Kidney (tissue), 14 donors: ENCODE data around the gene HBB. TPM values are rescaled to one million over a fixed set of nuclear protein-coding genes. Genes with fewer than 3 reads are reported as not detected.

Experiments used
- DNase-seq, 5 donors: peaks; one replicate each; pipeline ENCODE4 v3.0.0-alpha.2; 2013 to 2020
- FAIRE-seq: peaks from 2 replicates; lab custom pipeline; 2012; peaks lifted over from hg19 to GRCh38; lab: Jason Lieb, UNC
- H3K27ac ChIP-seq, 2 donors: one replicate each; pipeline ENCODE4 v1.7.0; 2013; ENCODE audit warnings: low read depth in 2 of 2, low read length in 2 of 2, inconsistent platforms in 1 of 2
- H3K27me3 ChIP-seq: one replicate; pipeline ENCODE4 v1.7.1; 2013; ENCODE audit warnings: low read length, inconsistent platforms; ENCODE audit not compliant: control insufficient read depth, insufficient read depth
- H3K36me3 ChIP-seq, 3 donors: one replicate each; pipeline versions ENCODE4 v1.7.0 to v1.7.1; 2013; ENCODE audit warnings: low read length in 3 of 3, control low read depth in 1 of 3, inconsistent platforms in 1 of 3; ENCODE audit not compliant: insufficient read depth in 3 of 3, control insufficient read depth in 2 of 3
- H3K4me1 ChIP-seq, 3 donors: one replicate each; pipeline versions ENCODE4 v1.7.0 to v1.7.1; 2013; ENCODE audit warnings: low read length in 3 of 3, inconsistent platforms in 1 of 3, low read depth in 1 of 3; ENCODE audit not compliant: control insufficient read depth in 2 of 3, insufficient read depth in 2 of 3
- H3K4me3 ChIP-seq, 3 donors: one replicate each; pipeline versions ENCODE4 v1.7.0 to v1.8.1; 2013; ENCODE audit warnings: low read length in 3 of 3, control low read depth in 1 of 3, inconsistent platforms in 1 of 3
- H3K9ac ChIP-seq, 3 donors: one replicate each; pipeline versions ENCODE4 v1.7.0 to v1.7.1; 2013; ENCODE audit warnings: low read length in 3 of 3, control low read depth in 1 of 3, inconsistent platforms in 1 of 3
- H3K9me3 ChIP-seq, 3 donors: one replicate each; pipeline versions ENCODE4 v1.7.0 to v1.7.1; 2013; ENCODE audit warnings: low read length in 3 of 3, control low read depth in 1 of 3, inconsistent platforms in 1 of 3; ENCODE audit not compliant: control insufficient read depth in 2 of 3, insufficient read depth in 1 of 3
- CTCF ChIP-seq: IDR thresholded peaks from 3 replicates; pipeline ENCODE4 v1.5.1; 2012; ENCODE audit warnings: mild to moderate bottlenecking, moderate library complexity, borderline replicate concordance; ENCODE audit not compliant: insufficient read depth; ENCODE audit errors: extremely low read depth
- intact Hi-C: fragments of 100-400 bp; cut with DNase I; formaldehyde crosslinking; loops from one replicate; pipeline ENCODE4 v1.11.1; 2022
- polyA plus RNA-seq: library from polyadenylated mRNA; stranded (reverse); fragments of 350-450 nt; fragmentation: Illumina TruSeq; extraction: RNeasy Lipid Tissue Mini Kit (QIAGEN cat#74804); gene quantifications from one replicate; pipeline ENCODE4 v1.2.3, GENCODE V29; 2014; ENCODE audit warnings: low read depth, low replicate concordance; ENCODE audit not compliant: insufficient read depth
- total RNA-seq: library from RNA; stranded (reverse); fragmentation: NEBNext Ultra II Directional; extraction: Animal tissue kit (Norgen Biotek cat#: 25700); gene quantifications from one replicate; pipeline ENCODE4 v1.2.1, GENCODE V29; 2021
- donor health status: control.
- donor health status: control.
- donor health status: control.
- donor health status: control.
- donor health status: control.
- donor health status: DM: yes; HTN: yes; CAD: no.
- donor health status: Normal renal cell carcinoma (clear cell type).

Gene HBB
- total and polyA plus RNA-seq, 2 donors from 2014 or later, result 10.9 to 59.9 TPM

DNA sequence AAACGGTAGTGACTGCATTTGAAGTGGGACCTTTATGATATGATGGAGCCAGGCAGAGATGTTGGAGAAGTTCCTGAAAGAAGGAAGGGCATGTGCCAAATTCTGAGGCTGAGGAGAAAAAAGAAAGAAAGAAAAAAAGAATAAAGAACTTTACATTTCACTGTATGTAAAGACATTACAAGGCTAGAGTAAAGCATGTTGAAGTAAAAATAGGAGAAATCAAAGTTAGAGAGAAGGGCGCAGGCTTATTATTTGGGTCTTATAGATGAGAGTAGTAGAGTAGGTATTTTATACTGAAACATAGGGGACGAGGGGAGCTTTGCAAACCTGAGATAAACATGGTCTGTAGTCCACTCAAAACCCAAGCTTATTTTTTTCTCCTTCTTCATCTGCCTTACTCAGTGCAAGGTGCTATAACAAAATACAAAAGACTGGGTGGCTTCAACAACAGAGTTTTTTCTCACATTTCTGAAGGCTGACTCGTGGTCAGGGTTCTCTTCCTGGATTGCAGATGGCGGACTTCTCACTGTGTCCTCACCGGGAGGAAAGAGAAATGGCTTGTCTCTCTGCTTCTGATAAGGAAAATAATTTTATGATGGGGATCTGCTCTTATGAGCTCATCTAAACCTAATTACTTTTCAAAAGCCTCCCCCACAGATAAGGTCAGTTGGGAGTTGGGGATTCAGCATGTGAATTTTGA is 20.1 kb upstream of the HBB start:
- Histone ChIP-seq H3K4me3 (no peak overlapping the region), H3K4me1 (no peaks in the 10 kb centered on the region), H3K36me3 (no peaks in the 10 kb centered on the region), H3K9ac (no peak overlapping the region), H3K9me3 (no peaks in the 10 kb centered on the region), H3K27me3 (no peaks in the 10 kb centered on the region), H3K27ac (no peak overlapping the region)
- TF ChIP-seq CTCF, result no peak
- FAIRE-seq, result no peak
- intact Hi-C loops, result no loop called here
- DNase-seq, result no peak

DNA sequence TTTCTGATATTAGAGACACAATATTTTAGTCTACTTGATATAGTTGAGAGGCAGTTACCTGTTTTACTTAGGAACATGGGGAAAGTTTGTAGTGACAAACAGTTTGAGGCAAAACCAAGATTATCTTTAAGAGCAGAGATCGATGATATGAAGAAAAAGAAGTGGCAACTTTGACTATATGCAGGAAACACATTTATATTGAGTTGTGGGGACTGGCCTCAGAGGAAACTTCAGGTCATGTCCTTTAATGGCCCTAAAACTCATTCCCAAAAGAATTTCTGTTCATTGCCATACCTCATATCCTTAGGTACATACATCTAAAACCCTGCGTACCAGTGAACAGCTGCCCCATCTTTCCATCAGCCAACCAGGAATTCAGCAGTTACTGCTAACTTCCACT is 18.3 kb upstream of the HBB start:
- Histone ChIP-seq H3K4me1 (no peaks in the 10 kb centered on the region), H3K27ac (no peak overlapping the region), H3K36me3 (no peaks in the 10 kb centered on the region), H3K9me3 (no peaks in the 10 kb centered on the region), H3K27me3 (no peaks in the 10 kb centered on the region), H3K9ac (no peak overlapping the region), H3K4me3 (no peak overlapping the region)
- DNase-seq (no peak), FAIRE-seq (no peak)
- TF ChIP-seq CTCF, result no peak
- intact Hi-C loops, result no loop called here

GRCh38 chr11:5243816-5244180 is 16.9 kb upstream of the HBB start:
- no peaks in the 10 kb centered on the region for H3K9me3 ChIP-seq
- no peak for TF ChIP-seq CTCF
- no peak for FAIRE-seq
- intact Hi-C loops, result no loop called here
- H3K27ac ChIP-seq, result no peak overlapping the region
- no peak overlapping the region for H3K9ac ChIP-seq
- no peaks in the 10 kb centered on the region for H3K36me3 ChIP-seq
- H3K4me1 ChIP-seq, result no peaks in the 10 kb centered on the region
- no peaks in the 10 kb centered on the region for H3K27me3 ChIP-seq
- H3K4me3 ChIP-seq, result no peak overlapping the region
- DNase-seq, result no peak
